ENCODE data around the gene DIRAS1.
"Not testable (repeated sequence)": the region's sequence is repeated elsewhere in the genome, so short reads cannot be mapped to it uniquely, and the experiment has no call there.

DIRAS1 gene

GRCh38 chr19:2668175-2668763 lies 52.9 kb downstream of the DIRAS1 start:
- DNase-seq, result no peak

DNA sequence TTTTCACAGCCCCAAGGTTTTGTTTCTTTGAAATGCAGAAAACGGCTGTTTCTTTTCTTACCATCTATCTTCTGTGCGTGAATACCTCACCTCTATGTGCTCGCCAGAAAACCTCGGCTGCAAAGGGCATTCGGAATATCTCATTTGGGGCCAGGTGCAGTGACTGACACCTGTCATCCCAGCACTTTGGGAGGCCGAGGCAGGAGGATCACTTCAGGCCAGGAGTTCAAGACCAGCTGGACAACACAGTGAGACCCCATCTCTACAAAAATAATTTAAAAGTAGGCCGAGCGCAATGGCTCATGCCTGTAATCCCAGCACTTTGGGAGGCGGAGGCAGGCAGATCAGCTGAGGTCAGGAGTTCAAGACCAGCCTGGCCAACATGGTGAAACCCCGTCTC lies 53.8 kb downstream of the DIRAS1 start:
- not testable (repeated sequence) for DNase-seq

GRCh38 chr19:2666344-2666994 lies 54.7 kb downstream of the DIRAS1 start:
- no peak for DNase-seq

DNA sequence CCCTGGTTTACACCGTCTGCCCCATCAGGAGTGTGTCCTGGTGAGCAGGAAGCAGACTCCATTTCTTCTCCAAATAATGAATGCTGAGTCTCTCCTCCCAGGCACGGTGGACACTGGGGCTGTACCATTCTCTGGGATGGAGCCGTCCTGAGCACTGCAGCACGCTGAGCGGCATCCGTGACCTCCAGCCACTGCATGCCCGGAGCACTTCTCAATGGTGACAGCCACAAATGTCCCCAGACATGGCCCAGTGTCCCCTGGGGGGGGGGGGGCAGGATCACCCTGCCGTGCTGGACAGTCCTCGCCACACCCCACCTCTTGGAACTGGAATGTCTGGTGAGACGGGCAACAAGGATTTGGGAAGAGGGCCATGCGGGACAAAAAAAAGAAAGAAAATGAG lies 56.1 kb downstream of the DIRAS1 start:
- no peak for DNase-seq

Measured in activated CD4-positive, alpha-beta T cell treated with anti-CD3 and anti-CD28 coated beads, Interleukin-2, amount 50 U/mL, for 48 hours (primary cell).